Measurements from ENCODE around the gene LCP2. TPM values are rescaled to one million over a fixed set of nuclear protein-coding genes. Genes with fewer than 3 reads are reported as not detected.
A peak's percentile ranks its signal among the peaks of the same experiment; 100 is the strongest.

The LCP2 gene
- total RNA-seq, result 10 to 100 TPM in 3 of 4 donors, 1 to 10 TPM in 1; 3.9 to 17.9 (median 12.6) TPM

DNA sequence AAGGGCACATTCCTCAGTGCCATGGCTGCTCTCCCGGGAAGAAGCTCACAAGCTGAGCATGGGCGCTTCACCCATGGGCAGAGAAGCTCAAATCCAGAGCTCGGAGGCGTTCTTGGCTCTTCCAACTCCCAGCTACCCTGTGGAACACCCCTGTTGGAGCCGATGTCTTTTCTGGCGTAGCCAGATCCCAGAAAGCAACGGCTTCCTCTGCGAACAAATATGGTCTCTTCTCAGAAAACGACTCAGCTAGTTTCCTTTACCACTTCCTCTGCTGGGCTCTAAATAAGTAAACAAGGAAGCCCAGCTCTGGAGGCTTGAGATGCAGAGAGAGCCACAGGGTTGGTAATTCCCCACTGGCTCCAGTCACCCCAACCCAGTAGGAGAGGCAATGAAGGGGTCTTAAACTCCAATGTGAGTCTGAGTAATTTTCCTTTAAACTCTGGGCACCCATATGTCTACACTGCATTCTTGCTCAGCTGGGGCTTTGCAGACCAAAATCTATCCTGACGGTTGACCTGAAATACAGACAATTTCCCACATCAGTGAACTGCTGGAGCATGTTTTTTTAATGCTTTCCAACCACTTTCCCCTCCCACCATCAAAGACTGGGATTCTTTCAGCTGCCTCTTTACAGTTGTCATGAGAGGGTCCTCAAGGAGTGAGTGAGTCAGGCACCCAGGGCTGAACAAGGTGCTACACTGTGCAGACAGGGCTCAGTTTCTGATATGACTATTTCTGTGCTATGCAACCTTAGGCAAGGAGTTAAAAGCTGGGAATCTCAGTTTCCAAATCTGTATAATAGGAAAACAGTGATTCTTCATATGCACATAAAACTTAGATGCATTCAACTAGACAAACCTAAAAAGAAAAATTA is at the start of gene LCP2:
Gene LCP2 (minus strand): TSS at position 189 of the 874 bp plus-strand sequence. CDS start 166 bp downstream, at position 23.
- WGBS, 2 donors, result 35 to 48% methylated on average over 5 to 7 of the region's 10 CpGs
- Histone ChIP-seq H3K9me3 (no peaks in the 10 kb centered on the region), H3K27me3 (no peaks in the 10 kb centered on the region), H3K36me3 (no peaks in the 10 kb centered on the region), H3K4me3 (peak within 1 kb of the TSS; percentile 26 to 61 (median 46)), H3K27ac (peak within 1 kb of the TSS; percentile 67 to 86 (median 76)), H3K4me1 (peaks cover 0 to 19% (median 0%) of the 10 kb centered on the region in 3 donors)
- intact Hi-C loops (cut with DNase I), result no loop called here
- DNase-seq, result no peak
- TF ChIP-seq POLR2A (IDR thresholded peaks at IDR 0.05), result peak in 1 of 4 donors; percentile 52
- TF ChIP-seq, protein P1, sequence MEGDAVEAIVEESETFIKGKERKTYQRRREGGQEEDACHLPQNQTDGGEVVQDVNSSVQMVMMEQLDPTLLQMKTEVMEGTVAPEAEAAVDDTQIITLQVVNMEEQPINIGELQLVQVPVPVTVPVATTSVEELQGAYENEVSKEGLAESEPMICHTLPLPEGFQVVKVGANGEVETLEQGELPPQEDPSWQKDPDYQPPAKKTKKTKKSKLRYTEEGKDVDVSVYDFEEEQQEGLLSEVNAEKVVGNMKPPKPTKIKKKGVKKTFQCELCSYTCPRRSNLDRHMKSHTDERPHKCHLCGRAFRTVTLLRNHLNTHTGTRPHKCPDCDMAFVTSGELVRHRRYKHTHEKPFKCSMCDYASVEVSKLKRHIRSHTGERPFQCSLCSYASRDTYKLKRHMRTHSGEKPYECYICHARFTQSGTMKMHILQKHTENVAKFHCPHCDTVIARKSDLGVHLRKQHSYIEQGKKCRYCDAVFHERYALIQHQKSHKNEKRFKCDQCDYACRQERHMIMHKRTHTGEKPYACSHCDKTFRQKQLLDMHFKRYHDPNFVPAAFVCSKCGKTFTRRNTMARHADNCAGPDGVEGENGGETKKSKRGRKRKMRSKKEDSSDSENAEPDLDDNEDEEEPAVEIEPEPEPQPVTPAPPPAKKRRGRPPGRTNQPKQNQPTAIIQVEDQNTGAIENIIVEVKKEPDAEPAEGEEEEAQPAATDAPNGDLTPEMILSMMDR (IDR thresholded peaks at IDR 0.05), result no peak

DNA sequence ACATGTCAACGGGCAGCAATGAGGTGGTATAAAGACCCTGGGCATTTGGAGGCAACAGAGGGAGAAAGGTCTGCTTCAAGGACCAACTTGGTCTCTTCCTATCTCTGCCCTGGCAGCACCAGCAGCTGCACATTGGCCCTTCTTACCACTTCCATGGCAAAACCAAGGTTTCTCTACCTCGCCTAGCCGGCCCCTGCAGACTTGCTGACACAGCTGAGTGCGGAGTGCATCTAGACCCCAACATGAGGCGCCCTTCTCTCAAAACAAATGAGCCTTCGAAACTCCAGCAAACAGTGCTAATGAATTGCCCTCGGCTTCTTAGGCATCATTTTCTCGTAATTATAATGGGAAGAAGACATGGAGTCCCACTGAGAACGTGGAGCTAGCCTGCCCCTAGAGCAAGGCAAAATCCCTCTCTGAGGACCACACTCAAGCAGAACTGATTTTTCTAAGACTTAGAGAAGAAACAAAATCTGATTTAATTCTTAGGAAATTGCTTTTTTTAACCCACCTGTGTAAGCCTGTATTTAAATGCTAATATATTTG is 49.5 kb upstream of the LCP2 start:
- Histone ChIP-seq H3K9me3 (no peaks in the 10 kb centered on the region), H3K4me1 (peaks cover 0 to 9% (median 0%) of the 10 kb centered on the region in 3 donors), H3K27ac (no peak overlapping the region), H3K4me3 (no peak overlapping the region), H3K27me3 (peaks cover 0 to 35% (median 0%) of the 10 kb centered on the region in 4 donors), H3K36me3 (no peaks in the 10 kb centered on the region)
- WGBS, 2 donors, result 83 to 85% methylated on average over 9 of the region's 9 CpGs
- no peak for TF ChIP-seq POLR2A (IDR thresholded peaks at IDR 0.05)
- TF ChIP-seq, protein P1 (IDR thresholded peaks at IDR 0.05), result no peak
- intact Hi-C loops (cut with DNase I), result no loop called here
- DNase-seq, result no peak

DNA sequence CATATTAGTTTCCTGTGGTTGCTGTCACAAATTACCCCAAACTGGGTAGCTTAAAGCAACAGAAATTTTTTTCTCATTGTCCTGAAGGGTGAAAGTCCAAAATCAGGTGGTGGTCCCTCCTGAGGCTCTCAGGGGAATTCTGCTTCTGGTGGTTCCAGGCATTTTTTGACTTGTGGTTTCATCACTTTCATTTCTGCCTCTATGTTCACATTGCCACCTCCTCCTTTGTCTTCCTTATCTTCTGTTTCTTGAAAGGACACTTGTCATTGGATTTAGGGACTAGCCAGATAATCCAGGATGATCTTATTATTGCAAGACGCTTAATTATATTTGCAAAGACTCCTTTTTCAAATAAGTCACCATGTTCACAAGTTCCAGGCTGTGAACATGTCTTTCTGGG is 48.4 kb upstream of the LCP2 start:
- intact Hi-C loops (cut with DNase I), result no loop called here
- Histone ChIP-seq H3K27me3 (peaks cover 0 to 31% (median 0%) of the 10 kb centered on the region in 4 donors), H3K4me3 (no peak overlapping the region)

DNA sequence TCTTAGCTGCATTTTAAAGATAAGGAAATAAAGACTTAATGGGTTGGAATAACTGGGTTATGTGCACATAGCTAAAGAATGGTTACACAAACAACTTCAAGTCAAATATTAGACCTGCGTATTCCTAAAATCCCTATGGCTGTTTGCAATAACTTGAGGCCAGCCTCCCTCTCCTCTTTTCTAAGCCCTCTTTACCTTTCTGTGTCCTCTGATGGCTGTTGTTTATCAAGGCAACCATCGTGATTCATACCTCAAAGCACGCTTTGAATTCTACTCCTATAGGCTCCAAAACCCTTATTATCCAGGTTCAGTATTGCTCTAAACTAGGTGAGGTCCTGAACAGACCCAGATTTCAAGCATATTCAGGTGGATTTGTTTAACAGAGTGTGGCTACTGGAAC is 45.6 kb upstream of the LCP2 start:
- no peaks in the 10 kb centered on the region for H3K9me3 ChIP-seq
- DNase-seq, result no peak
- intact Hi-C loops (cut with DNase I), result no loop called here
- no peak overlapping the region for H3K27ac ChIP-seq
- H3K4me1 ChIP-seq, result peaks cover 0 to 1% (median 0%) of the 10 kb centered on the region in 3 donors
- no peak for TF ChIP-seq POLR2A (IDR thresholded peaks at IDR 0.05)
- TF ChIP-seq, protein P1 (IDR thresholded peaks at IDR 0.05), result no peak
- H3K27me3 ChIP-seq, result peaks cover 0 to 16% (median 0%) of the 10 kb centered on the region in 4 donors
- no peak overlapping the region for H3K4me3 ChIP-seq
- 66 to 67% methylated on average over 3 of the region's 3 CpGs for WGBS, 2 donors
- H3K36me3 ChIP-seq, result no peaks in the 10 kb centered on the region

More for the DNA sequence above, 48.4 kb upstream of the LCP2 start:
- no peak overlapping the region for H3K27ac ChIP-seq
- TF ChIP-seq, protein P1 (IDR thresholded peaks at IDR 0.05), result no peak
- TF ChIP-seq POLR2A (IDR thresholded peaks at IDR 0.05), result no peak
- H3K9me3 ChIP-seq, result no peaks in the 10 kb centered on the region
- H3K4me1 ChIP-seq, result peaks cover 0 to 9% (median 0%) of the 10 kb centered on the region in 3 donors
- WGBS, 2 donors, result 75 to 88% methylated on average over 1 of the region's 1 CpG
- no peak for DNase-seq
- no peaks in the 10 kb centered on the region for H3K36me3 ChIP-seq

DNA sequence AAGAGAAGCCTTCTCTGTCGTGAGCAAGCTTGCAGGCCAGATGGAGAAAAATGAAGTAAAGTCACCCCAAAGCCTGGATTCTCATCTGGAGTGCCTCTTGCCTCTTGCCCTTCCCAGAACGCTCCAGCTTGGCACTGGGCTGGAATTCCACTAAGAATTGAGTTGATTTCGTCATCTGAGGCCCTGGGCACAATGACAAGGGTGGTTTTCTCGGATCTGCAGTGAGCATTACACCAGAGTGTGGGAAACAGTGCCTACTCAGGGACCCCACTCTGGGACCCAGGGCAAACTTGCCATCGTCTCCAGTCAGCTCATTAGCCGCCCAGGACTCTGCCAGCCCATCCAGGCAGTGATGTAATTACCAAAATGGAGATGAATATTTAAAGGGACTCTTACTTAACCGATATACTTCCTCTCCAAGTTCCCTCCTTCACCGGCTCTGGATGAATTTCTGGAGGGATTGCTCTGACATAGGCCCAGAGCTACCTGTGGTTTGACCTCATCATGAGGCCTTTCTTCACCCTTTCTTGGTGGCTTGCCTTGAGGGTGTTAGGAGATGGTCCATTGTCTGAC is 44.7 kb upstream of the LCP2 start:
- no peaks in the 10 kb centered on the region for H3K36me3 ChIP-seq
- no peak for TF ChIP-seq POLR2A (IDR thresholded peaks at IDR 0.05)
- TF ChIP-seq, protein P1 (IDR thresholded peaks at IDR 0.05), result no peak
- no peaks in the 10 kb centered on the region for H3K4me1 ChIP-seq
- intact Hi-C loops (cut with DNase I), result no loop called here
- no peak for DNase-seq
- 60 to 84% methylated on average over 6 of the region's 8 CpGs for WGBS, 2 donors
- no peak overlapping the region for H3K27ac ChIP-seq
- no peak overlapping the region for H3K4me3 ChIP-seq
- H3K27me3 ChIP-seq, result peaks cover 0 to 13% (median 0%) of the 10 kb centered on the region in 4 donors
- no peaks in the 10 kb centered on the region for H3K9me3 ChIP-seq

Data from esophagus squamous epithelium (tissue), 5 donors.